Hepatocyte (in vitro differentiated cells): ENCODE data around the gene LDLRAD4.

ENCODE experiments used
- CTCF ChIP-seq: fragments of 200-600 bp; sonication (generic); IDR thresholded peaks from 2 replicates; pipeline ENCODE4 v1.5.1; 2016; ENCODE audit warnings: antibody characterized with exemption, mild to moderate bottlenecking; ENCODE audit not compliant: poor library complexity
- EZH2phosphoT487 ChIP-seq: fragments of 200-600 bp; sonication (generic); IDR thresholded peaks from one replicate; pipeline ENCODE4 v1.6.1; 2018; ENCODE audit warnings: antibody characterized with exemption, mild to moderate bottlenecking, low read depth, moderate library complexity; ENCODE audit not compliant: unreplicated experiment, severe bottlenecking

- TF ChIP-seq CTCF = no peak
- TF ChIP-seq EZH2phosphoT487 = no peak
Observed at GRCh38 chr18:13503836-13504235, 285.3 kb downstream of the LDLRAD4 start.
